AG04450 (cell line): ENCODE results near the gene KCNMA1. TPM values are rescaled to one million over a fixed set of nuclear protein-coding genes. Genes with fewer than 3 reads are reported as not detected.

ENCODE experiments used
- CTCF ChIA-PET: fragments of 300-600, 350-600 bp; formaldehyde crosslinking; extraction: SDS; loops from one replicate; lab custom pipeline; 2022; ENCODE audit warnings: antibody characterized with exemption, inconsistent platforms; lab: Charles Lee
- POLR2A ChIA-PET: fragments of 350-600 bp; formaldehyde crosslinking; extraction: SDS; loops from one replicate; lab custom pipeline; 2021; ENCODE audit warnings: antibody characterized with exemption, inconsistent platforms; lab: Yijun Ruan, JAX
- DNase-seq: peaks from one replicate; pipeline ENCODE4 v3.0.0-alpha.2; 2011; ENCODE audit warnings: low read depth, low spot score
- H3K27ac ChIP-seq: one replicate; pipeline ENCODE4 v1.5.1; 2012; ENCODE audit warnings: low read depth, low read length, control low read depth
- H3K27me3 ChIP-seq: one replicate; pipeline ENCODE4 v1.6.0; 2012; ENCODE audit warnings: low read length; ENCODE audit not compliant: control insufficient read depth, insufficient read depth
- H3K4me3 ChIP-seq: 2 replicates; pipeline ENCODE4 v1.5.1; 2011; ENCODE audit warnings: mild to moderate bottlenecking, low read depth, low read length, control low read depth
- H3K9me3 ChIP-seq: 2 replicates; pipeline ENCODE4 v1.5.1; 2012; ENCODE audit warnings: low read length; ENCODE audit not compliant: control insufficient read depth, insufficient read depth
- polyA plus RNA-seq: library from polyadenylated mRNA; depleted of rRNA; stranded (reverse); fragments of >200 nt; gene quantifications from 2 replicates; pipeline ENCODE4 v1.2.3, GENCODE V29; 2011
- TF ChIP-seq, protein P1 (sequence below): IDR thresholded peaks from 2 replicates; pipeline ENCODE4 v1.5.1; 2011; ENCODE audit warnings: low read depth, low read length, control low read depth, inconsistent platforms

KCNMA1 gene
- polyA plus RNA-seq, 1 experiment, result 58.8 TPM

DNA sequence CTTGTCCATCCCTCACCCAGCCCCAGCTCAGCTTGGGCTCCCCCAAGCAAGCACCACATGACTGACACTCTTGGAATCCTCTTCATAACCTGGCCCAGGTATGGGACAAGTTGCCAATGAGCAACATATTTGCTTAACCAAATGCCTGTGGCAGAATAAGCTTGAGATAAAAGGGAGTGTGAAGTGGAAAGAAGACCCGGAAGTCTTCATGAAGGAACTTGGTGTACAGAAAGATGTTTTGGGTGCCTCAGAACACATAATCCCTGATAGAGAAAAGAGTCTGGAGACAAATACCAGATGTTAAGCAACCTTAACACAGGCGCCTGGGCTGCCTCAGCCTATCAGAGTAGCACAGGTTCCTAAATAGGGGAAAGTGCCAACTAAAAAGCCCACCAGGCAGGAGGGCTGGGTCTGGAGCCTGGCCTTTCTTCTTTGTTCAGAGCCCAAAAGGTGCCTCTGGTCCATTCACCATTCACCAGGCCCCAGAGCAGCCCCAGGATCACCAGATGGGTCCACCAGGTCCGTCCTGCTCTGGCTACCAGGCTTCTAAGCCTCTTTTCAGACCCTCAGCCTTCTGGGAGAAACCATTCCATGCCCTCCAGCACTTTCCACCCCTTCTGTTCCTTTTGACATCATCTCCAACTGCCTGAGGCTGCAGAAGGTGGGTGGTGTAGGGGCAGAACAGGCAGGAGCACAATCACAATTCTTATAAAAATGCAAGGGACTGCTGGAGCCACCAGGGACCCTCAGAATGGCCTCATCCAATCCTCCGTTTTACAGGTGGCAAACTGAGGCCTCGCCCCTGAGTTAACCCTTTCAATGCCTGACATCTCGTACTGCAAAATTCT is 22.6 kb downstream of the KCNMA1 start:
- Histone ChIP-seq H3K9me3 (no peaks in the 10 kb centered on the region; the same call in 1 of the 2 replicates), H3K27ac (no peak overlapping the region), H3K27me3 (no peaks in the 10 kb centered on the region), H3K4me3 (no peak overlapping the region)
- TF ChIP-seq, protein P1, sequence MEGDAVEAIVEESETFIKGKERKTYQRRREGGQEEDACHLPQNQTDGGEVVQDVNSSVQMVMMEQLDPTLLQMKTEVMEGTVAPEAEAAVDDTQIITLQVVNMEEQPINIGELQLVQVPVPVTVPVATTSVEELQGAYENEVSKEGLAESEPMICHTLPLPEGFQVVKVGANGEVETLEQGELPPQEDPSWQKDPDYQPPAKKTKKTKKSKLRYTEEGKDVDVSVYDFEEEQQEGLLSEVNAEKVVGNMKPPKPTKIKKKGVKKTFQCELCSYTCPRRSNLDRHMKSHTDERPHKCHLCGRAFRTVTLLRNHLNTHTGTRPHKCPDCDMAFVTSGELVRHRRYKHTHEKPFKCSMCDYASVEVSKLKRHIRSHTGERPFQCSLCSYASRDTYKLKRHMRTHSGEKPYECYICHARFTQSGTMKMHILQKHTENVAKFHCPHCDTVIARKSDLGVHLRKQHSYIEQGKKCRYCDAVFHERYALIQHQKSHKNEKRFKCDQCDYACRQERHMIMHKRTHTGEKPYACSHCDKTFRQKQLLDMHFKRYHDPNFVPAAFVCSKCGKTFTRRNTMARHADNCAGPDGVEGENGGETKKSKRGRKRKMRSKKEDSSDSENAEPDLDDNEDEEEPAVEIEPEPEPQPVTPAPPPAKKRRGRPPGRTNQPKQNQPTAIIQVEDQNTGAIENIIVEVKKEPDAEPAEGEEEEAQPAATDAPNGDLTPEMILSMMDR, result no peak
- no peak for DNase-seq
- ChIA-PET POLR2A (no interaction called here), CTCF (interaction anchor here (0.9 to 1.5 kb wide), 2 partner anchors 26 to 441 kb away, joined by 4 read pairs; no protein-coding TSS in a partner anchor)

- H3K4me3 ChIP-seq, result no peak overlapping the region
- no peaks in the 10 kb centered on the region for H3K9me3 ChIP-seq
- H3K27ac ChIP-seq, result no peak overlapping the region
- no peak for DNase-seq
- no peaks in the 10 kb centered on the region for H3K27me3 ChIP-seq
- TF ChIP-seq, protein P1, result no peak
- ChIA-PET POLR2A (no interaction called here), CTCF (interaction anchor here (0.9 to 1.5 kb wide), 2 partner anchors 28 to 440 kb away, joined by 4 read pairs; no protein-coding TSS in a partner anchor)
These were observed 24.0 kb downstream of the KCNMA1 start for GRCh38 chr10:77613476-77614130.

DNA sequence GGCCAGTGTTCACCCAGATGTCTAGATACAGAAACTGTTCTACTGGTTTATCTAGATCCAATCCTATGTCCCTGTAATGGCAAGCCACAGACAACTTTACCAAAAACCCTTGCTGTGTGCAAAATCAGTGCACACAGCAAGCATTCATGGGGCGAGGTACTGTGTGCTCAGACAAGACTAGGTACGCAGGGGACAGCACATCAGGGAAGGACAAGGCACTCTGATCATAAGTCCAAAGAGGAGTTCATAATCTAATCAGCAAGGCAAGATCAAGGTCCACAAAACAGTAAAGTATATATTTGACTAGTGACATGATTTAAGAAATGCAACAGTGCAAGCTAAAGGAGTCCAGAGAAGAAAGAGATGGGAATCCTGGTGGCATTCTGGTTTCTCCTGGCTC is 25.9 kb downstream of the KCNMA1 start:
- Histone ChIP-seq H3K9me3 (no peaks in the 10 kb centered on the region), H3K27ac (no peak overlapping the region), H3K4me3 (no peak overlapping the region), H3K27me3 (no peaks in the 10 kb centered on the region)
- TF ChIP-seq, protein P1, result no peak
- ChIA-PET CTCF (no interaction called here), POLR2A (no interaction called here)
- DNase-seq, result no peak

- Histone ChIP-seq H3K27ac (no peak overlapping the region), H3K9me3 (no peaks in the 10 kb centered on the region), H3K27me3 (no peaks in the 10 kb centered on the region), H3K4me3 (no peak overlapping the region)
- TF ChIP-seq, protein P1, result no peak
- POLR2A ChIA-PET, result no interaction called here
- no peak for DNase-seq
- CTCF ChIA-PET, result interaction anchor here (0.8 kb wide), 1 partner anchor 30 kb away, joined by 3 read pairs; no protein-coding TSS in a partner anchor
These were observed 26.4 kb downstream of the KCNMA1 start for GRCh38 chr10:77611221-77611620.
